ENCODE data around the gene MKX. TPM values are rescaled to one million over a fixed set of nuclear protein-coding genes. Genes with fewer than 3 reads are reported as not detected.
"Not testable (repeated sequence)": the region's sequence is repeated elsewhere in the genome, so short reads cannot be mapped to it uniquely, and the experiment has no call there.

Gene MKX
- total and polyA plus RNA-seq, 7 donors, result 0.01 to 0.24 (median 0.07) TPM; not detected in 1

DNA sequence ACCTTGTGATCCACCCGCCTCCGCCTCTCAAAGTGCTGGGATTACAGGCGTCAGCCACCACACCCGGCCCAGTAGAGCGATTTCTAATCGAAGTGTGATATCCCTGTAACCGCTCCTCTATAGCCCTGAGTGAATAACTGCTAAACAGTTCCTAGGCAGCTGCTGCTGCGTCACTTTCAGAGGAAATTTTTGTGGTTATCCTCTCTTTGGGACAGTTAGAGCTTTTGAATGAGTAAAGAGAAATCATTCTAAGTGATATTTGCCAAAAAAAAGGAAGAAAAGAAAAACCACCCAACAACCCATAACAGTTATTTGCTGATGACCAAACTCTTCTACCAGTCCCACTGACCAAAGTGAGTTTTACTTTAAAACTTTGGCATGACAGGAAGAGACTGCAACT lies 59.9 kb downstream of the MKX start:
- TF ChIP-seq, protein P1, sequence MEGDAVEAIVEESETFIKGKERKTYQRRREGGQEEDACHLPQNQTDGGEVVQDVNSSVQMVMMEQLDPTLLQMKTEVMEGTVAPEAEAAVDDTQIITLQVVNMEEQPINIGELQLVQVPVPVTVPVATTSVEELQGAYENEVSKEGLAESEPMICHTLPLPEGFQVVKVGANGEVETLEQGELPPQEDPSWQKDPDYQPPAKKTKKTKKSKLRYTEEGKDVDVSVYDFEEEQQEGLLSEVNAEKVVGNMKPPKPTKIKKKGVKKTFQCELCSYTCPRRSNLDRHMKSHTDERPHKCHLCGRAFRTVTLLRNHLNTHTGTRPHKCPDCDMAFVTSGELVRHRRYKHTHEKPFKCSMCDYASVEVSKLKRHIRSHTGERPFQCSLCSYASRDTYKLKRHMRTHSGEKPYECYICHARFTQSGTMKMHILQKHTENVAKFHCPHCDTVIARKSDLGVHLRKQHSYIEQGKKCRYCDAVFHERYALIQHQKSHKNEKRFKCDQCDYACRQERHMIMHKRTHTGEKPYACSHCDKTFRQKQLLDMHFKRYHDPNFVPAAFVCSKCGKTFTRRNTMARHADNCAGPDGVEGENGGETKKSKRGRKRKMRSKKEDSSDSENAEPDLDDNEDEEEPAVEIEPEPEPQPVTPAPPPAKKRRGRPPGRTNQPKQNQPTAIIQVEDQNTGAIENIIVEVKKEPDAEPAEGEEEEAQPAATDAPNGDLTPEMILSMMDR (IDR thresholded peaks at IDR 0.05), result no peak
- ATAC-seq, result no peak
- no peaks in the 10 kb centered on the region for H3K4me1 ChIP-seq
- DNase-seq, result no peak
- no peaks in the 10 kb centered on the region for H3K27me3 ChIP-seq (ENCODE audit: insufficient read depth in 3 of 3, low read length in 2 of 3)
- intact Hi-C loops (cut with DNase I), result no loop called here
- no peak overlapping the region for H3K27ac ChIP-seq
- H3K36me3 ChIP-seq (ENCODE audit: insufficient read depth in 1 of 2, low read depth in 1 of 2), result no peaks in the 10 kb centered on the region
- no peaks in the 10 kb centered on the region for H3K9me3 ChIP-seq
- no peak overlapping the region for H3K4me3 ChIP-seq
- 79 to 86% (median 85%) methylated on average over 6 to 8 of the region's 8 CpGs for WGBS, 3 donors

DNA sequence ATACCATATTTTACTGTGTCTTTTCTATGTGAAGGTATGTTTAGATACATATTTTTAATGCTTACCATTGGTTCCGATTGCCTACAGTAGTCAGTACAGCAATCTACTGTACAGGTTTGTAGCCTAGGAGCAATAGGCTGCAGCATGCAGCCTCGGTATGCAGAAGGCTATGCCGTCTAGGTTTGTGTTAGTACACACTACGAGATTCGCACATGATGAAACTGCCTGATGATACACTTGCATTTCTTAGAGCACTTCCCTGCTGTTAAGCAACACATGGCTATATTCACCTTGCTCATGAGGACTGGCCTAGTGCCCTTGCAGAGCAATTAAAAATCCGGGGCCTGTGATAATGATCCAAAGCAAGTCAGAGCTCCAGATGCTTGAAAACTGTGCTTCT lies 62.4 kb downstream of the MKX start:
- ATAC-seq, result no peak
- TF ChIP-seq, protein P1 (IDR thresholded peaks at IDR 0.05), result no peak
- WGBS, 3 donors, result 89 to 92% (median 90%) methylated on average over 6 of the region's 6 CpGs

DNA sequence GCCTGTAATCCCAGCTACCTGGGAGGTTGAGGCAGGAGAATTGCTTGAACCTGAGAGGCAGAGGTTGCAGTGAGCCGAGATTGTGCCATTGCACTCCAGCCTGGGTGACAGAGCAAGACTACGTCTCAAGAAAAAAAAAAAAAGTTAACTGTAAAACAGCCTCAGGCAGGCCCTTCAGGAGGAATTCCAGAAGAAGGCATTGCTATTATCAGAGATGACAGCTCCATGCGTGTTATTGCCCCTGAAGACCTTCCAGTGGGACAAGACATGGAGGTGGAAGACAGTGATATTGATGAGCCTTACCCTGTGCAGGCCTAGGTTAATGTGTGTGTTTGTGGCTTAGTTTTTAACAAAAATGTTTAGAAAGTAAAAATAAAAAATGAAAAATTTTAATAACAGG lies 63.8 kb downstream of the MKX start:
- ATAC-seq; H3K36me3 ChIP-seq (ENCODE audit: insufficient read depth in 1 of 2, low read depth in 1 of 2); H3K4me1 ChIP-seq; intact Hi-C loops (cut with DNase I); H3K27me3 ChIP-seq (ENCODE audit: insufficient read depth in 3 of 3, low read length in 2 of 3); H3K27ac ChIP-seq; H3K9me3 ChIP-seq; H3K4me3 ChIP-seq; DNase-seq: not testable (repeated sequence)
- WGBS, 3 donors, result 94 to 98% (median 97%) methylated on average over 3 of the region's 3 CpGs

More for the DNA sequence above, 62.4 kb downstream of the MKX start:
- Histone ChIP-seq H3K4me1 (no peaks in the 10 kb centered on the region), H3K27ac (no peak overlapping the region), H3K4me3 (no peak overlapping the region), H3K9me3 (no peaks in the 10 kb centered on the region), H3K27me3 (ENCODE audit: insufficient read depth in 3 of 3, low read length in 2 of 3) (no peaks in the 10 kb centered on the region), H3K36me3 (ENCODE audit: insufficient read depth in 1 of 2, low read depth in 1 of 2) (no peaks in the 10 kb centered on the region)
- no peak for DNase-seq
- intact Hi-C loops (cut with DNase I), result no loop called here

DNA sequence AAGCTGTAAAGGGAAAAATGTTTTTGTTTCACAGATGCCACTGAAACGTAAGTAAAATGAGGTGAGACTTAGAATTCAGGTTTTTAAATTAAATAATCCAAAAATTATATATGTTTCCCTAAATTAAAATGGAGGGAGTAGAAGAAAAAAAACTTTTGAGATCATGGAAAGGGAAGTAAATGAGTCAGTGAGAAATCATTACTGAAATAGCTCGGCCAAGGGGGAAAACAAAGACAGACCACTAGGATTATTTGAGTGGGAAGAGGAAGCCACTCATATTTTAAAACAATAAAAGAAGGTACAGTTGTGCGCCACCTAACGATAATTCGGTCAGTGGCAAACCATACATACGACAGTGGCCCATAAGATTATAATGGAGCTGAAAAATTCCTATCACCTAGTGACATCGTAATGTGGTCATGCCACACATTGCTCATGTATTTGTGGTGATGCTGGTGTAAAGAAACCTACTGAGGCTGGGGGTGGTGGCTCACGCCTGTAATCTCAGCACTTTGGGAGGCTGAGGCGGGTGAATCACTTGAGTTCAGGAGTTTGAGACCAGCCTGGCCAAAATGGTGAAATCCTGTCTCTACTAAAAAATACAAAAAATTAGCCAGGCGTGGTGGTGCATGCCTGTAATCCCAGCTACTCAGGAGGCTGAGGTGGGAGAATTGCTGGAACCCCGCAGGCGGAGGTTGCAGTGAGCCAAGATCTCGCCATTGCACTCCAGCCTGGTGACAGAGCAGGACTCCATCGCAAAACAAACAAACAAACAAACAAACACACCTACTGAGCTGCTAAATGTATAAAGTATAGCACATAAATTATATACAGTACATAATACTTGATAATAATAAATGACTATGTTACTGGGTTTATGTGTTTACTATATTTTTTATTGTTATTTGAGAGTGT lies 64.7 kb downstream of the MKX start:
- Histone ChIP-seq H3K27me3 (ENCODE audit: insufficient read depth in 3 of 3, low read length in 2 of 3) (no peaks in the 10 kb centered on the region), H3K4me1 (no peaks in the 10 kb centered on the region), H3K27ac (no peak overlapping the region), H3K36me3 (ENCODE audit: insufficient read depth in 1 of 2, low read depth in 1 of 2) (no peaks in the 10 kb centered on the region), H3K9me3 (no peaks in the 10 kb centered on the region), H3K4me3 (no peak overlapping the region)
- DNase-seq (no peak), ATAC-seq (no peak)
- 87 to 90% (median 88%) methylated on average over 14 of the region's 14 CpGs for WGBS, 3 donors
- TF ChIP-seq, protein P1 (IDR thresholded peaks at IDR 0.05), result no peak
- intact Hi-C loops (cut with DNase I), result no loop called here

DNA sequence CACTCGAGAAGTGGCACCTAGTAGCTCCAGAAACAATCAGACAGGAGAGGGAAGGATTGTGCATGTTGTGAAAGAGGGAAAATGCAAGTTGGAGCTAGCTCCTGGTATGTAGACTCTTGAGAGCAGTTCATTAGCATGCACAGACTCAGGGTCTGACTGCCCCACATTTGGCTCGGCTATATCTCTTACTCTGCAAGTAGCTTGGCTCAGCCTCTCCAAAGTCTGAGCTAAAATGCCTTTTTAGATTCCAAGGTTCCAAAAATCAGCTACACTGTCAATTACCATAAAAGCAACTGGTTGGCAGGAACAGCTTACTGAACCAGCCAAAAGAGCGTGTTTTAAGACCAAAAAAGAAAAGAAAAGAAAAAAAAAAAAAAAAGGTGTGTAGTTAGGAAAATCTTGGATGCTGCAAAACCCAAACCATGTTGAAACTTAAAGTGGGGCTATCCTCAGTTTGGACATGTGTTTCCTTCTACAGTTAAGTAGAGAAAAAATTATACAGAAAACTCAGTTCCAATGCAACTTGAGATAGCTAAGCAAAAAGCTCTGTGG lies 65.5 kb downstream of the MKX start:
- Histone ChIP-seq H3K4me1 (no peaks in the 10 kb centered on the region), H3K36me3 (ENCODE audit: insufficient read depth in 1 of 2, low read depth in 1 of 2) (no peaks in the 10 kb centered on the region), H3K27me3 (ENCODE audit: insufficient read depth in 3 of 3, low read length in 2 of 3) (no peaks in the 10 kb centered on the region), H3K9me3 (no peaks in the 10 kb centered on the region), H3K4me3 (no peak overlapping the region), H3K27ac (no peak overlapping the region)
- intact Hi-C loops (cut with DNase I), result no loop called here
- DNase-seq (no peak), ATAC-seq (no peak)
- WGBS, 3 donors, result 22 to 28% (median 25%) methylated on average over 3 of the region's 3 CpGs
- TF ChIP-seq, protein P1 (IDR thresholded peaks at IDR 0.05), result no peak
